ENCODE measurements around the gene PIK3C2G. TPM values are rescaled to one million over a fixed set of nuclear protein-coding genes. Genes with fewer than 3 reads are reported as not detected.

The PIK3C2G gene
- total RNA-seq, 1 donor from 2014 or later, result 0.69 TPM

DNA sequence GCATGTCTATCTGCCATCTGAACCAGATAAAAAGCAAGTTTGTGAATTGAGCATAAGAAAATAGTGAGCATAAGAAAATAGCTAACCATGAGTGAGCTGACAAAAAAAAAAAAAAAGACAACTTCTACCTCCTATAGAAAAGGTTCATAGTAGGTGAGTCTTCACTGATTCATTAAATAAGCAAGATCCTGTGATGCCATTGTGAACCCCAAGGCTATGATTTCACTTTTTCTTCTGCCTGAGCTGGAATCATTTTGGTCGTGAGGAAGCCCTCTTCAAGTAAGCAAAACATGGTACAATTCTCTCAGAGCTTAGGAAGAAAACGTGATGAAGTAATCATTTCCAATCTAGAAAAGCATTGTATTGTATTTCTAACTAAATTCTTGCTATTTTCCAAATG is 1.2 kb downstream of the PIK3C2G start:
- Histone ChIP-seq H3K4me1 (no peaks in the 10 kb centered on the region), H3K9me3 (no peaks in the 10 kb centered on the region), H3K36me3 (no peaks in the 10 kb centered on the region), H3K27me3 (no peaks in the 10 kb centered on the region), H3K4me3 (no peak overlapping the region), H3K27ac (no peak overlapping the region)
- ATAC-seq (no peak), DNase-seq (no peak)
- intact Hi-C loops (cut with DNase I), result no loop called here
- no peak for TF ChIP-seq CTCF (IDR thresholded peaks at IDR 0.05)

DNA sequence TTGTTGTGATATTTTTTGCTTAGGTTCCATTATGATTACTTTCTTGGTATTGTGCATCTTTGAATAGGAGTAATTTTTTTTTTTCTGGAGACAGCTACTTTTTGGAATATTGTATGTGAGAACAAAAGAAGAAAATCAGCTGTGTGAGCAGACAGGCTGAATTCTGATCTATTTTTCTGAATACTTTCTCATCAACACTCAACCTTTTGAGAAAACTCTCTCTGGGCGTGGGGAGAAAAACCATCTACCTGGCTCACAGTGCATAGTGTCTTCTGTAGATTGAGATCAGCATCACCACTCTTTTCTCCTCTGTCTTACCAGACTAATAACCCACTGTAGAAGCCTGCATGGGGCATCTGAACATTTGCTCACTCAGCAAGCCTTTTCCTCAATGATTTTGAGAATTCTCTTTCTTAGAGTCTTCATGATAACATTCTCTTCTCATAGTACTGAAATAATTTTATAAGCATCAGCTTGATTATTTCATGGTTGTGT is 3.3 kb downstream of the PIK3C2G start:
- Histone ChIP-seq H3K27me3 (no peaks in the 10 kb centered on the region), H3K9me3 (no peaks in the 10 kb centered on the region), H3K27ac (no peak overlapping the region), H3K36me3 (no peaks in the 10 kb centered on the region), H3K4me3 (no peak overlapping the region), H3K4me1 (no peaks in the 10 kb centered on the region)
- intact Hi-C loops (cut with DNase I), result no loop called here
- no peak for TF ChIP-seq CTCF (IDR thresholded peaks at IDR 0.05)
- ATAC-seq, result no peak
- no peak for DNase-seq

- no peak for DNase-seq
- no peak for ATAC-seq
- no peak overlapping the region for H3K27ac ChIP-seq
- no peaks in the 10 kb centered on the region for H3K9me3 ChIP-seq
- H3K36me3 ChIP-seq, result no peaks in the 10 kb centered on the region
- no peak for TF ChIP-seq CTCF (IDR thresholded peaks at IDR 0.05)
- no peaks in the 10 kb centered on the region for H3K27me3 ChIP-seq
- intact Hi-C loops (cut with DNase I), result no loop called here
- H3K4me3 ChIP-seq, result no peak overlapping the region
- no peaks in the 10 kb centered on the region for H3K4me1 ChIP-seq
Observed at GRCh38 chr12:18267427-18268099, 6.2 kb downstream of the PIK3C2G start.

- Histone ChIP-seq H3K36me3 (no peaks in the 10 kb centered on the region), H3K27ac (no peak overlapping the region), H3K4me1 (no peaks in the 10 kb centered on the region), H3K9me3 (no peaks in the 10 kb centered on the region), H3K27me3 (no peaks in the 10 kb centered on the region), H3K4me3 (no peak overlapping the region)
- intact Hi-C loops (cut with DNase I), result no loop called here
- ATAC-seq (no peak), DNase-seq (no peak)
- no peak for TF ChIP-seq CTCF (IDR thresholded peaks at IDR 0.05)
Observed at GRCh38 chr12:18270958-18271460, 9.7 kb downstream of the PIK3C2G start.

- DNase-seq, result no peak
- no peak for TF ChIP-seq CTCF (IDR thresholded peaks at IDR 0.05)
- intact Hi-C loops (cut with DNase I), result no loop called here
- Histone ChIP-seq H3K9me3 (no peaks in the 10 kb centered on the region), H3K27ac (no peak overlapping the region), H3K4me3 (no peak overlapping the region), H3K4me1 (no peaks in the 10 kb centered on the region), H3K27me3 (no peaks in the 10 kb centered on the region), H3K36me3 (no peaks in the 10 kb centered on the region)
- ATAC-seq, result no peak
Observed at GRCh38 chr12:18275981-18276380, 14.7 kb downstream of the PIK3C2G start.

Data from upper lobe of right lung (tissue), 1 donor.